Lower lobe of right lung (tissue), 2 donors: ENCODE results near the gene ARID1B. TPM values are rescaled to one million over a fixed set of nuclear protein-coding genes. Genes with fewer than 3 reads are reported as not detected.
A peak's percentile ranks its signal among the peaks of the same experiment; 100 is the strongest.

Source experiments
- ATAC-seq, 2 donors: fragments of 200-7000 bp; cut with Tn5 transposase; one replicate each; pipeline ENCODE4 v1.9.1; 2020 to 2022; ENCODE audit warnings: mild to moderate bottlenecking in 2 of 2, moderate library complexity in 2 of 2
- DNase-seq: peaks from one replicate; pipeline ENCODE4 v3.0.0-alpha.2; 2020
- H3K27ac ChIP-seq: fragments of 200-600 bp; one replicate; pipeline ENCODE4 v1.8.0; 2022
- H3K27me3 ChIP-seq: fragments of 200-600 bp; one replicate; pipeline ENCODE4 v1.8.0; 2022; ENCODE audit warnings: low read depth
- H3K36me3 ChIP-seq: fragments of 200-600 bp; one replicate; pipeline ENCODE4 v1.8.0; 2022; ENCODE audit warnings: mild to moderate bottlenecking
- H3K4me1 ChIP-seq: fragments of 200-600 bp; one replicate; pipeline ENCODE4 v1.8.0; 2022
- H3K4me3 ChIP-seq: fragments of 200-600 bp; one replicate; pipeline ENCODE4 v1.8.0; 2022; ENCODE audit warnings: mild to moderate bottlenecking
- H3K9me3 ChIP-seq: fragments of 200-600 bp; one replicate; pipeline ENCODE4 v1.8.0; 2022
- intact Hi-C: fragments of 100-400 bp; cut with DNase I; formaldehyde crosslinking; loops from one replicate; pipeline ENCODE4 v1.11.0; 2022
- total RNA-seq: library from RNA; stranded (reverse); fragmentation: NEBNext Ultra II Directional; extraction: Animal tissue kit (Norgen Biotek cat#: 25700); gene quantifications from one replicate; pipeline ENCODE4 v1.2.1, GENCODE V29; 2021
- TF ChIP-seq, protein P1 (sequence below): fragments of 200-600 bp; IDR thresholded peaks from one replicate; pipeline ENCODE4 v1.8.0; 2022; ENCODE audit warnings: antibody characterized with exemption, mild to moderate bottlenecking
- donor health status: DM: no; HTN: yes; CAD: no; lungs with severe emphysema.

ARID1B gene
- total RNA-seq, 1 donor from 2014 or later = 95.5 TPM

DNA sequence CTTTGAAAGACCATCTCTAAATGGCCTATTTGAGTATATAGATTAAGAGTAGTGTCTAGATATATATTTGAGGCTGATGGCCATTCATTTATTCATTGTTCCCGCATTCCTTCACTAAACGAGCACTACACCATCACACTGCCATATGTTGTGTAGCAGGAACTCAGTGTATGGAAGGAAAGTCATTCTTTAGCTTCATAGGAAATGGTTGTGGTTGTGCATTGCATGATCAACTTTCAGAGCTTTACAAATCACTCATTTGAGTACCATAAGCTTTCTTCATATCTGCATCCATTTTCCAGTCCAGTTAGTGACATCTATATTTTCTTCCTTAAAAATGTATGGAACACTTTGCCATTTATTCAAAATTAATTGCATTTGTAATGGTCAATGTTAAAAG lies 97.9 kb downstream of the ARID1B start:
- TF ChIP-seq, protein P1, sequence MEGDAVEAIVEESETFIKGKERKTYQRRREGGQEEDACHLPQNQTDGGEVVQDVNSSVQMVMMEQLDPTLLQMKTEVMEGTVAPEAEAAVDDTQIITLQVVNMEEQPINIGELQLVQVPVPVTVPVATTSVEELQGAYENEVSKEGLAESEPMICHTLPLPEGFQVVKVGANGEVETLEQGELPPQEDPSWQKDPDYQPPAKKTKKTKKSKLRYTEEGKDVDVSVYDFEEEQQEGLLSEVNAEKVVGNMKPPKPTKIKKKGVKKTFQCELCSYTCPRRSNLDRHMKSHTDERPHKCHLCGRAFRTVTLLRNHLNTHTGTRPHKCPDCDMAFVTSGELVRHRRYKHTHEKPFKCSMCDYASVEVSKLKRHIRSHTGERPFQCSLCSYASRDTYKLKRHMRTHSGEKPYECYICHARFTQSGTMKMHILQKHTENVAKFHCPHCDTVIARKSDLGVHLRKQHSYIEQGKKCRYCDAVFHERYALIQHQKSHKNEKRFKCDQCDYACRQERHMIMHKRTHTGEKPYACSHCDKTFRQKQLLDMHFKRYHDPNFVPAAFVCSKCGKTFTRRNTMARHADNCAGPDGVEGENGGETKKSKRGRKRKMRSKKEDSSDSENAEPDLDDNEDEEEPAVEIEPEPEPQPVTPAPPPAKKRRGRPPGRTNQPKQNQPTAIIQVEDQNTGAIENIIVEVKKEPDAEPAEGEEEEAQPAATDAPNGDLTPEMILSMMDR = no peak
- Histone ChIP-seq H3K36me3 (no peaks in the 10 kb centered on the region), H3K27me3 (no peaks in the 10 kb centered on the region), H3K9me3 (no peaks in the 10 kb centered on the region), H3K4me1 (peaks cover 39% of the 10 kb centered on the region), H3K27ac (no peak overlapping the region), H3K4me3 (no peak overlapping the region)
- DNase-seq (no peak), ATAC-seq (no peak)
- intact Hi-C loops = no loop called here

GRCh38 chr6:156876302-156876701 lies 99.1 kb downstream of the ARID1B start:
- Histone ChIP-seq H3K9me3 (no peaks in the 10 kb centered on the region), H3K4me3 (no peak overlapping the region), H3K4me1 (peaks cover 36% of the 10 kb centered on the region), H3K36me3 (no peaks in the 10 kb centered on the region), H3K27me3 (no peaks in the 10 kb centered on the region), H3K27ac (no peak overlapping the region)
- peak; percentile 37 to 46 for ATAC-seq
- intact Hi-C loops = no loop called here
- TF ChIP-seq, protein P1 = peak; percentile 31
- no peak for DNase-seq

DNA sequence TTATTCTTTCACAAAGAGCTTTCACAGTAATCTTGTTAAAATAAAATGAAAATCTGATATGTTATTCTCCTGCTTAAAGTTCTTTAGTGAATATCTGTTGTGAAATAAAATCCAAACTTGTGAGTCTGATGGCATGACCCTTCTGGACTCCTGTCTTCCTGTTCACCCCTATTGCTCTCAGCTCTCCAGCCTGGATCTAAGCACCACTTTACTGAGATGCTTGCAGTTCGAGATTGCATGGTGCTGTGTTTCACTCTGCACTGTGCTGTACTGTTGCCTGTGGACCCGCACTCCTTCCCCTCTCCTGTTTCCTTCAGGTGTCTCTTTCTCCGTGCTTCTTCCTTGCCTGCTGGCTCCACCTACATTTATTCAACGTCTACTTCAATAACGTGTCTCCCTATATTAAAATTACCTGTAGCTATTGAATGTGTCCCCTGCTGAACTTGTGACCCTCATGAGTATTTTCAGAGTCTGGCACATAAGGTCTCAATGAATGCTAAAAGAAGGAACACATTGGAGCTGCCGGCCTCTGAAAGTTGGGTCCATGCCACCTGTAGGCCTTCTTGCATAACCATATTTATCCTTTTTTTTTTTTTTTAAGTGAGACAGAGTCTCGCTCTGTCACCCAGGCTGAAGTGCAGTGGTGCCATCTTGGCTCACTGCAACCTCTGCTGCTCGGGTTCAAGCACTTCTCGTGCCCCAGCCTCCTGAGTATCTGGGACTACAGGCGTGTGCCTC lies 100.1 kb downstream of the ARID1B start:
- Histone ChIP-seq H3K4me3 (no peak overlapping the region), H3K27ac (no peak overlapping the region), H3K9me3 (no peaks in the 10 kb centered on the region), H3K36me3 (no peaks in the 10 kb centered on the region), H3K4me1 (peaks cover 42% of the 10 kb centered on the region), H3K27me3 (no peaks in the 10 kb centered on the region)
- intact Hi-C loops = no loop called here
- DNase-seq = no peak
- TF ChIP-seq, protein P1 = no peak
- ATAC-seq = no peak

DNA sequence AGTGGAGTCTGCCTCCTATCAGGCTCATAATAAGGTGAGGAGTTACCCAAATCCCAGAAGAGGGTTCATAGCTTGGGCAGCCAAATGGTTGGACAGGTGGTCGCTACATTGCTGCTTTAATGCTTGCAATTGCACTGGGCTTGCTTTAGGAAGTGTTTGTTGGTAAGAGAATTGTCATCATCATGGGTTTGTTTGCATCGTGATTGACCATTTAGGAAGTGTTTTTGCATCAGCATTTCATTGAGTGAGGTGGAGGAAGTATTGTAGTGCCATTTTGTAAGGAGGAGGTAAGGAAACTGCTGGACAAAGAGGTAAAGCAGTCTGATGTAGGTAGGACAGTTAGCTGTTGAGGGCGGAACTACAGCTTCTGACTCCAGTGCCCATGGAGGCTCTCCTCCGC lies 101.5 kb downstream of the ARID1B start:
- DNase-seq (no peak), ATAC-seq (no peak)
- TF ChIP-seq, protein P1 = no peak
- no peak overlapping the region for H3K4me3 ChIP-seq
- H3K36me3 ChIP-seq = no peaks in the 10 kb centered on the region
- H3K9me3 ChIP-seq = no peaks in the 10 kb centered on the region
- no peaks in the 10 kb centered on the region for H3K27me3 ChIP-seq
- intact Hi-C loops = no loop called here
- no peak overlapping the region for H3K27ac ChIP-seq
- peaks cover 52% of the 10 kb centered on the region for H3K4me1 ChIP-seq

GRCh38 chr6:156879186-156879585 lies 102.0 kb downstream of the ARID1B start:
- ATAC-seq = no peak
- intact Hi-C loops = no loop called here
- peaks cover 58% of the 10 kb centered on the region for H3K4me1 ChIP-seq

More at GRCh38 chr6:156879186-156879585, 102.0 kb downstream of the ARID1B start:
- TF ChIP-seq, protein P1 = no peak
- Histone ChIP-seq H3K4me3 (no peak overlapping the region), H3K9me3 (no peaks in the 10 kb centered on the region), H3K27ac (no peak overlapping the region), H3K27me3 (no peaks in the 10 kb centered on the region), H3K36me3 (no peaks in the 10 kb centered on the region)
- DNase-seq = no peak
